Breast epithelium (tissue), 3 donors: ENCODE data around the gene ATP8A1.

Source experiments
- CTCF ChIP-seq, 3 donors: fragments of 450-650 bp; IDR thresholded peaks; one replicate each; pipeline ENCODE4 v1.5.1; 2016 to 2017; ENCODE audit warnings: antibody characterized with exemption in 3 of 3, mild to moderate bottlenecking in 3 of 3, moderate library complexity in 3 of 3
- POLR2A ChIP-seq: fragments of 450-650 bp; IDR thresholded peaks from one replicate; pipeline ENCODE4 v1.6.1; 2016; ENCODE audit warnings: antibody characterized with exemption, mild to moderate bottlenecking, moderate library complexity
- POLR2AphosphoS5 ChIP-seq, 3 donors: sonication (generic); formaldehyde crosslinking; IDR thresholded peaks; one replicate each; pipeline ENCODE4 v1.6.1; 2017; ENCODE audit warnings: antibody characterized with exemption in 3 of 3

- no peak for TF ChIP-seq CTCF (IDR thresholded peaks at IDR 0.05)
- TF ChIP-seq POLR2A, result no peak
- TF ChIP-seq POLR2AphosphoS5 (IDR thresholded peaks at IDR 0.05), result no peak
Observed at GRCh38 chr4:42612898-42613297, 44.0 kb downstream of the ATP8A1 start.
